K562 (cell line): ENCODE data around the gene WDR64. TPM values are rescaled to one million over a fixed set of nuclear protein-coding genes. Genes with fewer than 3 reads are reported as not detected.

ENCODE experiments used
- CREB3 ChIP-seq: fragments of 450-650 bp; conservative IDR thresholded peaks from 2 replicates; pipeline ENCODE4 v1.6.1; 2016; ENCODE audit warnings: missing genetic modification characterization, low read depth, mild to moderate bottlenecking, missing compliant biosample characterization, moderate library complexity
- CREBBP ChIP-seq: IDR thresholded peaks from one replicate; pipeline ENCODE4 v1.6.1; 2012; ENCODE audit warnings: low read depth, mild to moderate bottlenecking, control low read depth, inconsistent platforms, low read length
- FOXA3 ChIP-seq, 2 experiments: fragments of 450-650 bp in 1 of 2; sonication (generic) in 1 of 2; formaldehyde crosslinking; IDR thresholded peaks in 1 of 2; conservative IDR thresholded peaks in 1 of 2; 2 replicates each; pipeline versions ENCODE4 v1.4.0 to v1.8.0; 2020 to 2022; ENCODE audit warnings: mild to moderate bottlenecking in 2 of 2, missing genetic modification reagents in 1 of 2
- GATAD2A ChIP-seq: fragments of 450-650 bp; IDR thresholded peaks from 2 replicates; pipeline ENCODE4 v1.6.1; 2017
- HDAC1 ChIP-seq, 2 experiments: fragments of 450-650 bp; IDR thresholded peaks; 2 replicates each; pipeline ENCODE4 v1.6.1; 2016 to 2017; ENCODE audit warnings: inconsistent platforms in 1 of 2, mild to moderate bottlenecking in 1 of 2, moderate library complexity in 1 of 2
- JUNB ChIP-seq: fragments of 450-650 bp; formaldehyde crosslinking; conservative IDR thresholded peaks from 2 replicates; pipeline ENCODE4 v1.4.0; 2020; ENCODE audit warnings: mild to moderate bottlenecking
- MBD2 ChIP-seq: sonication (generic); IDR thresholded peaks from 2 replicates; pipeline ENCODE4 v1.6.1; 2016; ENCODE audit warnings: low read depth, borderline replicate concordance
- MYC ChIP-seq, 2 experiments: fragments of 250-450 bp in 1 of 2; sonication (Bioruptor Pico) in 1 of 2; IDR thresholded peaks; 2 replicates each; pipeline versions ENCODE4 v1.5.1 to v1.6.1; 2012 to 2021; ENCODE audit warnings: low read depth in 2 of 2, borderline replicate concordance in 1 of 2, improper control_type of control experiment in 1 of 2, low read length in 1 of 2, mild to moderate bottlenecking in 1 of 2, moderate library complexity in 1 of 2
- NCOA1 ChIP-seq: fragments of 450-650 bp; IDR thresholded peaks from 2 replicates; pipeline ENCODE4 v1.6.1; 2016; ENCODE audit warnings: low read depth
- NFATC3 ChIP-seq: fragments of 450-650 bp; IDR thresholded peaks from 2 replicates; pipeline ENCODE4 v1.6.1; 2017; ENCODE audit warnings: mild to moderate bottlenecking
- RBM14 ChIP-seq: fragments of 200-400 bp; formaldehyde crosslinking; IDR thresholded peaks from 2 replicates; pipeline ENCODE4 v1.6.1; 2018; ENCODE audit warnings: low read depth, mild to moderate bottlenecking, low read length, moderate library complexity, borderline replicate concordance; ENCODE audit not compliant: insufficient read depth
- SPI1 ChIP-seq: IDR thresholded peaks from 2 replicates; pipeline ENCODE4 v1.6.1; 2011; ENCODE audit warnings: low read depth, low read length, control low read depth, borderline replicate concordance
- TBP ChIP-seq: optimal IDR thresholded peaks from 2 replicates; pipeline ENCODE3; 2011; ENCODE audit warnings: low read depth, low read length, improper control_type of control experiment
- U2AF1 ChIP-seq: fragments of 200-400 bp; formaldehyde crosslinking; optimal IDR thresholded peaks from 2 replicates; pipeline ENCODE3; 2017; ENCODE audit warnings: mild to moderate bottlenecking, low read depth, low read length, moderate library complexity
- ZKSCAN1 ChIP-seq: fragments of 150-350 bp; IDR thresholded peaks from 2 replicates; pipeline ENCODE4 v1.6.1; 2016; ENCODE audit warnings: low read depth, low read length
- ZNF146 ChIP-seq: IDR thresholded peaks from one replicate; pipeline ENCODE4 v1.6.1; 2018; ENCODE audit warnings: missing compliant biosample characterization; ENCODE audit not compliant: unreplicated experiment
- ZNF175 ChIP-seq: fragments of 200-800 bp; sonication (Bioruptor generic); IDR thresholded peaks from 2 replicates; pipeline ENCODE4 v1.6.1; 2016; ENCODE audit warnings: low read depth, mild to moderate bottlenecking, missing genetic modification characterization, missing compliant biosample characterization
- ZNF212 ChIP-seq: fragments of 450-650 bp; formaldehyde crosslinking; IDR thresholded peaks from 2 replicates; pipeline ENCODE4 v1.4.0; 2020; ENCODE audit warnings: mild to moderate bottlenecking
- ZNF436 ChIP-seq: fragments of 250-450, 450-650 bp; sonication (Bioruptor Pico); formaldehyde crosslinking; IDR thresholded peaks from 2 replicates; pipeline ENCODE4 v1.7.0; 2020; ENCODE audit warnings: mild to moderate bottlenecking
- ZNF668 ChIP-seq: fragments of 250-450 bp; sonication (Bioruptor Pico); IDR thresholded peaks from 2 replicates; pipeline ENCODE4 v1.8.0; 2022; ENCODE audit warnings: mild to moderate bottlenecking, inconsistent platforms
- ZNF766 ChIP-seq: fragments of 200-800 bp; sonication (Bioruptor generic); conservative IDR thresholded peaks from 2 replicates; pipeline ENCODE4 v1.6.1; 2016; ENCODE audit warnings: missing genetic modification characterization, missing compliant biosample characterization
- ZNF77 ChIP-seq: fragments of 250-450 bp; sonication (Bioruptor Pico); IDR thresholded peaks from 2 replicates; pipeline ENCODE4 v1.5.0; 2020
- polyA plus RNA-seq, 8 experiments: library from polyadenylated mRNA; depleted of rRNA in 4 of 8; stranded (reverse) in 5 of 8; unstranded in 3 of 8; fragments of >200 nt; fragmentation: Nextera tagmentation in 2 of 8; fragmentation: Illumina TruSeq in 1 of 8; extraction: Ambion mirVana in 2 of 8; extraction: Trizol in 1 of 8; gene quantifications; 2 replicates each; pipeline versions ENCODE4 v1.2.1 to v1.2.3, GENCODE V29; 2011 to 2014; ENCODE audit warnings: inconsistent platforms in 1 of 8, missing spikeins in 1 of 8
- total RNA-seq, 7 experiments: library from RNA; depleted of rRNA in 6 of 7; stranded (reverse); fragments of >200 nt in 6 of 7; fragmentation: Illumina TruSeq in 2 of 7; extraction: Trizol in 2 of 7; gene quantifications; 2 replicates each; pipeline versions ENCODE4 v1.2.1 to v1.2.3, GENCODE V29; 2011 to 2021; ENCODE audit warnings: low replicate concordance in 1 of 7
- TF ChIP-seq, protein P1 (sequence below): IDR thresholded peaks from 3 replicates; pipeline ENCODE4 v1.6.1; 2011; ENCODE audit warnings: borderline replicate concordance, mild to moderate bottlenecking, moderate library complexity; ENCODE audit not compliant: insufficient read length; ENCODE audit errors: extremely low read depth
- TF ChIP-seq, protein P2 (sequence below): sonication (generic); formaldehyde crosslinking; IDR thresholded peaks from 2 replicates; pipeline ENCODE4 v1.8.0; 2022; ENCODE audit warnings: mild to moderate bottlenecking, missing genetic modification reagents

The WDR64 gene
- total and polyA plus RNA-seq, 9 of the 15 experiments (the other 6 are each of a cell fraction or from before 2014, with no cell fraction given), result 0.06 to 0.29 (median 0.19) TPM; not detected in 5

DNA sequence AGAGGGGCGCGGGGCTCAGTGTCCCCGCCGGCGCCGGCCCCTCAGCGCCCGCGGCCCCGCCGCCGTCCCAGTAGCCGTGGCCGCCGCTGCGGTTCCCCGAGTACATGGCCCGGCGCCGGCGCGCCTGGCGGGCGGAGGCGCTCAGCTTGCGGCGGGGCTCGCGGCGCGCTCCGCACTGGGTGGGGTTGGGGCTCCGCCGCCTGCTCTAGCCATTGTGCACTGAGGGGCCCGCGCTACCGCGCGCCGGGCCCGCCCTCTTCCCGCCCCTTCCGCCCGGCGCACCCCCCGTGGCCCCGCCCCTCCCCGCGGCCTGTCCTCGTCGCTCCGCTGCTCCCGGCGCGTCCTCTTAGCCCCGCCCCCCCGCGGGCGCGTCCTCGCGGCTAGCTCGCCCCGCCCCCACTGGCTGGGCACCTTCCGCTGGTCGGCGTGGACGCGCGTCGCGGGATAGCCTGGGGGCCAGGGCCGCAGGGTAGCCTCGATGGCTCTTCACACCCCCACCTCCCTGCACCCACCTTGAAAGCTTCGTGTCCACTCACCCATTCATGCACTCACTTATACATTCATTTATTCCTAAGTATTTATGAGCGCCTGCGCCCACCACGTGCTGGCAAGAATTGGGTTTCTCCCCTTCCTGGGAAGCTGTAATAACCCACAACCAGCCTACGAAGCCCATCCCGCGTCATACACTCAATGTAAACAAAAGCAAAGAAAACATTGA, 11.8 kb upstream of the WDR64 start, which contains the start of the genes CHML and OPN3 (continued):
- TF ChIP-seq, protein P1, sequence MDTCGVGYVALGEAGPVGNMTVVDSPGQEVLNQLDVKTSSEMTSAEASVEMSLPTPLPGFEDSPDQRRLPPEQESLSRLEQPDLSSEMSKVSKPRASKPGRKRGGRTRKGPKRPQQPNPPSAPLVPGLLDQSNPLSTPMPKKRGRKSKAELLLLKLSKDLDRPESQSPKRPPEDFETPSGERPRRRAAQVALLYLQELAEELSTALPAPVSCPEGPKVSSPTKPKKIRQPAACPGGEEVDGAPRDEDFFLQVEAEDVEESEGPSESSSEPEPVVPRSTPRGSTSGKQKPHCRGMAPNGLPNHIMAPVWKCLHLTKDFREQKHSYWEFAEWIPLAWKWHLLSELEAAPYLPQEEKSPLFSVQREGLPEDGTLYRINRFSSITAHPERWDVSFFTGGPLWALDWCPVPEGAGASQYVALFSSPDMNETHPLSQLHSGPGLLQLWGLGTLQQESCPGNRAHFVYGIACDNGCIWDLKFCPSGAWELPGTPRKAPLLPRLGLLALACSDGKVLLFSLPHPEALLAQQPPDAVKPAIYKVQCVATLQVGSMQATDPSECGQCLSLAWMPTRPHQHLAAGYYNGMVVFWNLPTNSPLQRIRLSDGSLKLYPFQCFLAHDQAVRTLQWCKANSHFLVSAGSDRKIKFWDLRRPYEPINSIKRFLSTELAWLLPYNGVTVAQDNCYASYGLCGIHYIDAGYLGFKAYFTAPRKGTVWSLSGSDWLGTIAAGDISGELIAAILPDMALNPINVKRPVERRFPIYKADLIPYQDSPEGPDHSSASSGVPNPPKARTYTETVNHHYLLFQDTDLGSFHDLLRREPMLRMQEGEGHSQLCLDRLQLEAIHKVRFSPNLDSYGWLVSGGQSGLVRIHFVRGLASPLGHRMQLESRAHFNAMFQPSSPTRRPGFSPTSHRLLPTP, result no peak
- TF ChIP-seq GATAD2A (0 out of 2 replicates have a peak, but pooled peaks have one; percentile 62), NFATC3 (no peak), JUNB (CRISPR knock-in tag) (no peak), MBD2 (no peak), ZKSCAN1 (no peak), ZNF212 (CRISPR knock-in tag) (no peak), RBM14 (no peak), FOXA3 (CRISPR knock-in tag; conservative IDR thresholded peaks at IDR 0.05 in 1 of 2, IDR thresholded peaks at IDR 0.05 in 1 of 2) (no peak), ZNF77 (CRISPR knock-in tag) (no peak), CREBBP (no peak), U2AF1 (peak; percentile 46), ZNF668 (no peak; the same call in 1 of the 2 replicates), ZNF766 (no peak; the same call in 1 of the 2 replicates), SPI1 (no peak), NCOA1 (no peak), CREB3 (tag) (no peak), TBP (peak; percentile 94), ZNF146 (CRISPR knock-in tag) (no peak), HDAC1 (IDR thresholded peaks at IDR 0.05) (no peak), MYC (IDR thresholded peaks at IDR 0.05; ENCODE audit: low read depth, low read length) (peak; percentile 23), MYC (CRISPR knock-in tag; IDR thresholded peaks at IDR 0.05; ENCODE audit: borderline replicate concordance, low read depth) (no peak), ZNF175 (CRISPR knock-in tag) (no peak), ZNF436 (no peak)
- TF ChIP-seq, protein P2, sequence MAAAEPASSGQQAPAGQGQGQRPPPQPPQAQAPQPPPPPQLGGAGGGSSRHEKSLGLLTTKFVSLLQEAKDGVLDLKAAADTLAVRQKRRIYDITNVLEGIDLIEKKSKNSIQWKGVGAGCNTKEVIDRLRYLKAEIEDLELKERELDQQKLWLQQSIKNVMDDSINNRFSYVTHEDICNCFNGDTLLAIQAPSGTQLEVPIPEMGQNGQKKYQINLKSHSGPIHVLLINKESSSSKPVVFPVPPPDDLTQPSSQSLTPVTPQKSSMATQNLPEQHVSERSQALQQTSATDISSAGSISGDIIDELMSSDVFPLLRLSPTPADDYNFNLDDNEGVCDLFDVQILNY (CRISPR knock-in tag), result no peak
